Aorta (tissue), 5 donors: Measurements from ENCODE around the gene PCDHAC1. TPM values are rescaled to one million over a fixed set of nuclear protein-coding genes. Genes with fewer than 3 reads are reported as not detected.

Source experiments
- ATAC-seq: fragments of 200-7000 bp; cut with Tn5 transposase; one replicate; pipeline ENCODE4 v1.9.1; 2022; ENCODE audit warnings: moderate library complexity; ENCODE audit not compliant: low FRiP score
- DNase-seq, 2 donors: peaks; one replicate each; pipeline ENCODE4 v3.0.0-alpha.2; 2020
- H3K27ac ChIP-seq, 2 donors: one replicate each; pipeline ENCODE4 v1.5.1; 2013; ENCODE audit warnings: low read length in 2 of 2, mild to moderate bottlenecking in 2 of 2, moderate library complexity in 2 of 2, control low read depth in 1 of 2, inconsistent platforms in 1 of 2, low read depth in 1 of 2
- H3K27me3 ChIP-seq, 2 donors: one replicate each; pipeline ENCODE4 v1.6.1; 2013; ENCODE audit warnings: control low read depth in 1 of 2, low read length in 1 of 2, mild to moderate bottlenecking in 1 of 2, moderate library complexity in 1 of 2; ENCODE audit not compliant: insufficient read depth in 2 of 2, control insufficient read depth in 1 of 2
- H3K36me3 ChIP-seq, 2 donors: one replicate each; pipeline ENCODE4 v1.6.1; 2013; ENCODE audit warnings: control low read depth in 1 of 2, low read length in 1 of 2, mild to moderate bottlenecking in 1 of 2; ENCODE audit not compliant: insufficient read depth in 2 of 2, control insufficient read depth in 1 of 2
- H3K4me1 ChIP-seq, 2 donors: one replicate each; pipeline ENCODE4 v1.6.1; 2013; ENCODE audit warnings: low read length in 2 of 2, control low read depth in 1 of 2, mild to moderate bottlenecking in 1 of 2, moderate library complexity in 1 of 2; ENCODE audit not compliant: insufficient read depth in 2 of 2, control insufficient read depth in 1 of 2
- H3K4me3 ChIP-seq, 2 donors: one replicate each; pipeline ENCODE4 v1.5.1; 2013; ENCODE audit warnings: low read length in 2 of 2, control low read depth in 1 of 2, mild to moderate bottlenecking in 1 of 2
- H3K9me3 ChIP-seq: one replicate; pipeline ENCODE4 v1.6.1; 2013; ENCODE audit warnings: mild to moderate bottlenecking, low read length; ENCODE audit not compliant: control insufficient read depth
- WGBS, 2 donors: extraction: QIAGEN DNeasy Blood & Tissue Kit; methylation state at CpG; one replicate each; pipeline ENCODE4 v1.1.7; 2013; 5-methylcytosine and 5-hydroxymethylcytosine counted together
- intact Hi-C, 2 donors: fragments of 100-400 bp; cut with DNase I; formaldehyde crosslinking; loops; one replicate each; pipeline versions ENCODE4 v1.14.2 to v1.15.0; 2022
- polyA plus RNA-seq, 2 donors: library from polyadenylated mRNA; stranded (reverse); fragments of 200-250 nt; gene quantifications; one replicate each; pipeline ENCODE4 v1.2.3, GENCODE V29; 2013
- total RNA-seq, 2 donors: library from RNA; stranded (reverse); fragmentation: NEBNext Ultra II Directional; extraction: Animal tissue kit (Norgen Biotek cat#: 25700); gene quantifications; one replicate each; pipeline ENCODE4 v1.2.1, GENCODE V29; 2021
- donor health status: healthy with polysubstance abuse.
- donor health status: Bipolar disorder and iron deficiency.
- donor health status: DM: no; HTN: no; CAD: no.
- donor health status: DM: no; HTN: no; CAD: no.
- donor health status: DM: yes; HTN: yes; CAD: no.

The PCDHAC1 gene
- total and polyA plus RNA-seq, 4 donors = 0.15 to 0.36 TPM; not detected in 2

- Histone ChIP-seq H3K27ac (no peak overlapping the region), H3K36me3 (no peaks in the 10 kb centered on the region), H3K4me3 (no peak overlapping the region), H3K9me3 (peaks cover 4% of the 10 kb centered on the region), H3K4me1 (no peaks in the 10 kb centered on the region), H3K27me3 (no peaks in the 10 kb centered on the region)
- intact Hi-C loops = no loop called here
- WGBS, 2 donors = 72 to 76% methylated on average over 1 of the region's 1 CpG
- no peak for DNase-seq
- ATAC-seq = no peak
These were observed 9.8 kb upstream of the PCDHAC1 start for GRCh38 chr5:140916325-140916724.

GRCh38 chr5:140923601-140924000, 2.5 kb upstream of the PCDHAC1 start:
- 54 to 61% methylated on average over 4 of the region's 4 CpGs for WGBS, 2 donors
- Histone ChIP-seq H3K27ac (no peak overlapping the region), H3K4me1 (no peaks in the 10 kb centered on the region), H3K4me3 (no peak overlapping the region), H3K9me3 (no peaks in the 10 kb centered on the region), H3K36me3 (no peaks in the 10 kb centered on the region), H3K27me3 (no peaks in the 10 kb centered on the region)
- ATAC-seq (no peak), DNase-seq (no peak)
- intact Hi-C loops = no loop called here

GRCh38 chr5:140926443-140927227, 536 bp downstream of the PCDHAC1 start:
- H3K9me3 ChIP-seq = no peaks in the 10 kb centered on the region
- peak overlapping the region in 1 of 2 donors; percentile 18 for H3K4me3 ChIP-seq
- no peaks in the 10 kb centered on the region for H3K36me3 ChIP-seq
- no peaks in the 10 kb centered on the region for H3K27me3 ChIP-seq
- H3K4me1 ChIP-seq = no peaks in the 10 kb centered on the region
- peak; percentile 78 to 92 for DNase-seq
- no peak overlapping the region for H3K27ac ChIP-seq
- intact Hi-C loops = no loop called here
- ATAC-seq = peak; percentile 86
- WGBS, 2 donors = 2% methylated on average over 70 to 74 of the region's 74 CpGs

- 5 to 6% methylated on average over 26 of the region's 26 CpGs for WGBS, 2 donors
- Histone ChIP-seq H3K36me3 (no peaks in the 10 kb centered on the region), H3K27me3 (no peaks in the 10 kb centered on the region), H3K9me3 (no peaks in the 10 kb centered on the region), H3K27ac (no peak overlapping the region), H3K4me3 (peak overlapping the region in 1 of 2 donors; percentile 18), H3K4me1 (no peaks in the 10 kb centered on the region)
- DNase-seq = no peak
- ATAC-seq = no peak
- intact Hi-C loops = no loop called here
These were observed 1.1 kb downstream of the PCDHAC1 start for GRCh38 chr5:140927228-140927573.

- DNase-seq (no peak), ATAC-seq (no peak)
- Histone ChIP-seq H3K4me1 (no peaks in the 10 kb centered on the region), H3K27me3 (no peaks in the 10 kb centered on the region), H3K36me3 (no peaks in the 10 kb centered on the region), H3K9me3 (no peaks in the 10 kb centered on the region), H3K27ac (no peak overlapping the region), H3K4me3 (no peak overlapping the region)
- WGBS, 2 donors = 51 to 52% methylated on average over 4 of the region's 4 CpGs
- intact Hi-C loops = no loop called here
These were observed 9.0 kb downstream of the PCDHAC1 start for GRCh38 chr5:140934964-140935606.

- intact Hi-C loops = no loop called here
- H3K27ac ChIP-seq = no peak overlapping the region
- no peaks in the 10 kb centered on the region for H3K9me3 ChIP-seq
- ATAC-seq = no peak
- H3K27me3 ChIP-seq = no peaks in the 10 kb centered on the region
- no peaks in the 10 kb centered on the region for H3K4me1 ChIP-seq
- H3K4me3 ChIP-seq = no peak overlapping the region
- H3K36me3 ChIP-seq = no peaks in the 10 kb centered on the region
- DNase-seq = no peak
- WGBS, 2 donors = 27 to 51% methylated on average over 2 of the region's 2 CpGs
These were observed 20.5 kb downstream of the PCDHAC1 start for GRCh38 chr5:140946578-140946977.

GRCh38 chr5:140951636-140952035, 25.5 kb downstream of the PCDHAC1 start:
- H3K27ac ChIP-seq = no peak overlapping the region
- H3K9me3 ChIP-seq = no peaks in the 10 kb centered on the region
- peaks cover 0 to 1% of the 10 kb centered on the region in 2 donors for H3K27me3 ChIP-seq
- H3K36me3 ChIP-seq = no peaks in the 10 kb centered on the region
- no peak for ATAC-seq
- intact Hi-C loops = no loop called here
- H3K4me1 ChIP-seq = no peaks in the 10 kb centered on the region
- no peak overlapping the region for H3K4me3 ChIP-seq
- 74 to 87% methylated on average over 6 of the region's 6 CpGs for WGBS, 2 donors
- DNase-seq = no peak

- ATAC-seq = no peak
These were observed 27.1 kb downstream of the PCDHAC1 start for GRCh38 chr5:140953234-140953633.

GRCh38 chr5:140962190-140962589, 36.1 kb downstream of the PCDHAC1 start:
- H3K27me3 ChIP-seq = no peaks in the 10 kb centered on the region
- DNase-seq (no peak), ATAC-seq (no peak)
- H3K4me3 ChIP-seq = no peak overlapping the region
- H3K9me3 ChIP-seq = no peaks in the 10 kb centered on the region
- no peak overlapping the region for H3K27ac ChIP-seq
- 86 to 93% methylated on average over 1 of the region's 1 CpG for WGBS, 2 donors
- no peaks in the 10 kb centered on the region for H3K36me3 ChIP-seq
- intact Hi-C loops = no loop called here
- H3K4me1 ChIP-seq = no peaks in the 10 kb centered on the region

More at GRCh38 chr5:140953234-140953633, 27.1 kb downstream of the PCDHAC1 start:
- DNase-seq = no peak
- Histone ChIP-seq H3K9me3 (no peaks in the 10 kb centered on the region), H3K36me3 (no peaks in the 10 kb centered on the region), H3K4me3 (no peak overlapping the region), H3K27ac (no peak overlapping the region), H3K4me1 (no peaks in the 10 kb centered on the region), H3K27me3 (peaks cover 0 to 1% of the 10 kb centered on the region in 2 donors)
- 38 to 49% methylated on average over 2 of the region's 2 CpGs for WGBS, 2 donors
- intact Hi-C loops = no loop called here
